Upper lobe of right lung (tissue), 1 donor: ENCODE data around the gene TGFB1I1. TPM values are rescaled to one million over a fixed set of nuclear protein-coding genes. Genes with fewer than 3 reads are reported as not detected.

Experiments
- ATAC-seq: fragments of 200-7000 bp; cut with Tn5 transposase; one replicate; pipeline ENCODE4 v1.9.1; 2020; ENCODE audit warnings: mild to moderate bottlenecking, moderate library complexity
- DNase-seq: peaks from one replicate; pipeline ENCODE4 v3.0.0-alpha.2; 2020
- H3K27ac ChIP-seq: fragments of 200-600 bp; one replicate; pipeline ENCODE4 v1.8.0; 2022
- H3K27me3 ChIP-seq: fragments of 200-600 bp; one replicate; pipeline ENCODE4 v1.8.0; 2022; ENCODE audit warnings: mild to moderate bottlenecking
- H3K36me3 ChIP-seq: fragments of 200-600 bp; one replicate; pipeline ENCODE4 v1.8.0; 2022
- H3K4me1 ChIP-seq: fragments of 200-600 bp; one replicate; pipeline ENCODE4 v1.8.0; 2022
- H3K4me3 ChIP-seq: fragments of 200-600 bp; one replicate; pipeline ENCODE4 v1.8.0; 2022; ENCODE audit warnings: mild to moderate bottlenecking
- H3K9me3 ChIP-seq: fragments of 200-600 bp; one replicate; pipeline ENCODE4 v1.8.0; 2022
- intact Hi-C: fragments of 100-400 bp; cut with DNase I; formaldehyde crosslinking; loops from one replicate; pipeline ENCODE4 v1.11.0; 2022
- total RNA-seq: library from RNA; stranded (reverse); fragmentation: NEBNext Ultra II Directional; extraction: Animal tissue kit (Norgen Biotek cat#: 25700); gene quantifications from one replicate; pipeline ENCODE4 v1.2.1, GENCODE V29; 2021
- TF ChIP-seq, protein P1 (sequence below): fragments of 200-600 bp; IDR thresholded peaks from one replicate; pipeline ENCODE4 v1.8.0; 2022; ENCODE audit warnings: antibody characterized with exemption
- donor health status: DM: no; HTN: yes; CAD: no; lungs with severe emphysema.

TGFB1I1 gene
- total RNA-seq, 1 donor from 2014 or later, result 49.9 TPM

DNA sequence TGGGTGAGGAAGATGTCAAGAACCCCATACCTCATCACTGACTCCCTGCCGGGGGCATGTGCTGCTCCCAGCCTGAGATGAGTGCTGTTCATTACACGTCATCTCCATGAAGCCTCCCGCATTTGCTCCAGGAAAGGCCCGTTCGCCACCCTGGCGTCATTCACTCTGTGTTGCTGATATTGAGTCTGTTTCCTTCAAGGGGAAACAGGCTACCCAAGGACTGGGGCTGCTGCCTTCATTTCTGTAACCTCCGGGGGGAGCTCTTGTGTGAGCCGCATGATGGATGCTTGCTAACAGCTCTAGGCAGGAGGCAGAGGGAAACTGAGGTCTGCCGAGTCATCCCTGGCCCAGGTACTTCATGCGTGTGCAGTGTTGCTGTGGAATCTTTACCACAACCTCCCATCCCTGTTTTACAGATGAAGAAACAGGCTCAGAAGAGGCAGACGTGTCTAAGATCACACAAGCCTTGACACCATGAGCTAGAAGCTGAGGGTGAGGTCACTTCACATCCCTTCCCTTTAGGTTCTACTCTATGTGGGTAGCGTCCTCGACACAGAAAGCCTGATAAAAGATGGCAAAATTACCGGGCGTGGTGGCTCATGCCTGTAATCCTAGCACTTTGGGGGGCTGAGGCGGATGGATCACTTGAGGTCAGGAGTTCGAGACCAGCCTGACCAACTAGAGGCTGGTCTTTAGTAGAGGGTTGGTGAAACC is 16.2 kb upstream of the TGFB1I1 start:
- DNase-seq (peak; percentile 37), ATAC-seq (no peak)
- intact Hi-C loops, result no loop called here
- H3K4me3 ChIP-seq, result no peak overlapping the region
- H3K4me1 ChIP-seq, result peaks cover 66% of the 10 kb centered on the region
- H3K9me3 ChIP-seq, result no peaks in the 10 kb centered on the region
- TF ChIP-seq, protein P1, sequence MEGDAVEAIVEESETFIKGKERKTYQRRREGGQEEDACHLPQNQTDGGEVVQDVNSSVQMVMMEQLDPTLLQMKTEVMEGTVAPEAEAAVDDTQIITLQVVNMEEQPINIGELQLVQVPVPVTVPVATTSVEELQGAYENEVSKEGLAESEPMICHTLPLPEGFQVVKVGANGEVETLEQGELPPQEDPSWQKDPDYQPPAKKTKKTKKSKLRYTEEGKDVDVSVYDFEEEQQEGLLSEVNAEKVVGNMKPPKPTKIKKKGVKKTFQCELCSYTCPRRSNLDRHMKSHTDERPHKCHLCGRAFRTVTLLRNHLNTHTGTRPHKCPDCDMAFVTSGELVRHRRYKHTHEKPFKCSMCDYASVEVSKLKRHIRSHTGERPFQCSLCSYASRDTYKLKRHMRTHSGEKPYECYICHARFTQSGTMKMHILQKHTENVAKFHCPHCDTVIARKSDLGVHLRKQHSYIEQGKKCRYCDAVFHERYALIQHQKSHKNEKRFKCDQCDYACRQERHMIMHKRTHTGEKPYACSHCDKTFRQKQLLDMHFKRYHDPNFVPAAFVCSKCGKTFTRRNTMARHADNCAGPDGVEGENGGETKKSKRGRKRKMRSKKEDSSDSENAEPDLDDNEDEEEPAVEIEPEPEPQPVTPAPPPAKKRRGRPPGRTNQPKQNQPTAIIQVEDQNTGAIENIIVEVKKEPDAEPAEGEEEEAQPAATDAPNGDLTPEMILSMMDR, result peak; percentile 28
- H3K27ac ChIP-seq, result no peak overlapping the region
- no peaks in the 10 kb centered on the region for H3K27me3 ChIP-seq
- H3K36me3 ChIP-seq, result no peaks in the 10 kb centered on the region

DNA sequence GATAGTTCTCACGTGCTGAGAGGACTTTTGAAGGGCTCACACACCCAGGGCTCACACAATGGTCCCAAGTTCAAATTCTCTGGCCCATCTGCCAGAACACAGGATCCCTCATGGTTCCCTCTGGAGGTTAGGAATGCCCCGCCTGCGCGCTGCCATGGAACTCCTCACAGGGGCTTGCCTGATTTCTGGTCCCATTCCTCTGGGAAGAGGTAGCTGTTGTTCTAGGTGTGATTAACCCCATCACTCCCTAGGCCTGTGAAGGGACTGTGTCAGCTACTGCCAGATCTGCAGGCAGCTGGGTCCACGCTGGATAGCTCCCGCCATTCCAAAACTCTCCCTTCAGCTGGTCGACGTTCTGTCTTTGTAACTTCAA is 15.0 kb upstream of the TGFB1I1 start:
- H3K9me3 ChIP-seq, result no peaks in the 10 kb centered on the region
- intact Hi-C loops, result no loop called here
- no peak overlapping the region for H3K27ac ChIP-seq
- H3K36me3 ChIP-seq, result peaks cover 1% of the 10 kb centered on the region
- TF ChIP-seq, protein P1, result no peak
- peaks cover 63% of the 10 kb centered on the region for H3K4me1 ChIP-seq
- no peak for ATAC-seq
- peak; percentile 35 for DNase-seq
- no peaks in the 10 kb centered on the region for H3K27me3 ChIP-seq
- H3K4me3 ChIP-seq, result no peak overlapping the region

DNA sequence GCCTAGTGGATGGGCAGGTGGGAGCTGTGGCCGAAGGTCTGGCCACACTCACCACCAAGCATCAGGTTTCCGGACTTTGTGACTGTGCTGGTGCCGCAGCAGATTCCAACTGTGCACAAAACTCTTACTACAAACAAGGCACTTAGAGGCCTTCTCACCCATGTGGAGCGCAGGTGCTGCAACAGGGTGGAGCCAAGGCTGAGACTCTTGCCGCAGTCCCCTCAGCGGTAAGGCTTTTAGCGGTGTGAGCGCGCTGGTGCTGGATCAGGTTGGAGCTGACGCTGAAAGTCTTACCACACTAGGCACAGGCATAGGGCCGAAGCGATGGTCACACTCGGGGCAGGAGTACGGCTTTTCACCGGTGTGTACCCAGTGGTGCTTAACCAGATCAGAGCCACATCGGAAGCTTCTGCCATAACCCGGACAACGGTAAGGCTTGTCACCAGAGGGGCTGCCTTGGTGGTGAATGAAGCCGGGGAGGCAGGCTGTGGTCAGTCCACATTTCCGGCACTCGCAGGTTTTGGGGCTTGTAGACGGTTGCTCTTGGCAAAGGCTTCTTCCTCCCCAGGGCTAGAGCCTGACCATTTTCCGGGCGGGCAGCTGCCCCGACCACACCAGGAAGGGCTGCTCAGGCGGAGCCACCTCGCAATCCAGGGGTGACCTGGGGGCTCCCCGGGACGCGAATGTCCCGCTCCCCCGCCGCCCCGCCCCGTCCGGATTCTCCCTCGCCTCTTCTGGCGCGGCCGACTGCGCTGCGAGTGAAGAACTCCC is 13.7 kb upstream of the TGFB1I1 start:
- peak; percentile 3 for ATAC-seq
- Histone ChIP-seq H3K9me3 (no peaks in the 10 kb centered on the region), H3K4me1 (peaks cover 53% of the 10 kb centered on the region), H3K36me3 (peaks cover 14% of the 10 kb centered on the region), H3K27ac (peak overlapping the region; percentile 100), H3K4me3 (peak overlapping the region; percentile 94), H3K27me3 (no peaks in the 10 kb centered on the region)
- intact Hi-C loops, result no loop called here
- peak; percentile 85 for DNase-seq
- TF ChIP-seq, protein P1, result no peak

DNA sequence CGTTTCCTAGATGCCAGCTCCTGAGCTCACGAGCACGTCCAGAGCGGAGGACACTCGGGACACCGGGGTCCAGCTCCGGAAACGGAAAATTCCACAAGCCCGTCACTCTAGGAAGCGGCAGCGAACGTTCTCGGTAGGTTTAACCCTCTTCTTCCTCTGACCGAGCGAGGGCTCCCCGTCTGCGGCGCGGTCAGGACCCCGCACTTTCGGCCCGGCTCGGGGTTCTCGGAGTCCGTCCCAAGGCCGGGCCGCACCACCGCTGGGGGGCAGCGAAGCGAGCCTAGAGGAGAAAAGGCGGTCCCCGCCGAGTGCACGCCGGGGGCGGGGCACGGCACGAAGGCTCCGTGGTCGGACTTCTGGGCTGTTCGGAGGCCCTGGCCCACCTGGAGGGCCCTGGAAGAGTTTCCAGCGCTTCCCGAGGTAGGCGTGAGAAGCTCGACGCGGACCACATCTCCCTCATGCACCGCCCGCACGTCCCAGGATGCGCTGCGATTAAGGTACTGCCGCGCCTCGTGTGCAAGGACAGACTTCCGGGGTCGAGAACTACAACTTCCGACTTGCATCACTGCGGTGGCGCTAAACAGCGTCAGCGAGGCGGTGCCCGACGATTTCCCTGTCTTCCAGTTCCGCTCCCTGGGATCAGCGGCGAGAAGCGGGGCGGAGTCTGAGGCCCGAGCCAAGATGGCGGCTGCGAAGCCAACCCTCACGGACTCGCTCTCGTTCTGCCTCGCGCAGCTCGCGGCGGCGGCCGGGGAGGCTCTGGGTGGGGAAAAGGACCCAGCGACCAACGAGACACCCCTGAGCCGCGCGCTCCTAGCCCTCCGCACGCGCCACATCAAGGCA is 12.9 kb upstream of the TGFB1I1 start, which contains the start of gene ARMC5:
Gene ARMC5, plus strand, starts transcription at position 658 of the 843 bp plus-strand sequence. Its CDS starts 24 bp downstream, at position 682.
- ATAC-seq (peak; percentile 88), DNase-seq (peak; percentile 99)
- TF ChIP-seq, protein P1, result peak; percentile 61
- no peaks in the 10 kb centered on the region for H3K27me3 ChIP-seq
- H3K4me1 ChIP-seq, result peaks cover 45% of the 10 kb centered on the region
- intact Hi-C loops, result no loop called here
- no peaks in the 10 kb centered on the region for H3K9me3 ChIP-seq
- H3K36me3 ChIP-seq, result peaks cover 21% of the 10 kb centered on the region
- H3K4me3 ChIP-seq, result peak within 1 kb of the TSS; percentile 94
- H3K27ac ChIP-seq, result peak within 1 kb of the TSS; percentile 100
